ENCODE data around the gene MAZ. TPM values are rescaled to one million over a fixed set of nuclear protein-coding genes. Genes with fewer than 3 reads are reported as not detected.
A peak's percentile ranks its signal among the peaks of the same experiment; 100 is the strongest.

The MAZ gene
- total and polyA plus RNA-seq, 2 donors from 2014 or later: 85.5 to 137 TPM

DNA sequence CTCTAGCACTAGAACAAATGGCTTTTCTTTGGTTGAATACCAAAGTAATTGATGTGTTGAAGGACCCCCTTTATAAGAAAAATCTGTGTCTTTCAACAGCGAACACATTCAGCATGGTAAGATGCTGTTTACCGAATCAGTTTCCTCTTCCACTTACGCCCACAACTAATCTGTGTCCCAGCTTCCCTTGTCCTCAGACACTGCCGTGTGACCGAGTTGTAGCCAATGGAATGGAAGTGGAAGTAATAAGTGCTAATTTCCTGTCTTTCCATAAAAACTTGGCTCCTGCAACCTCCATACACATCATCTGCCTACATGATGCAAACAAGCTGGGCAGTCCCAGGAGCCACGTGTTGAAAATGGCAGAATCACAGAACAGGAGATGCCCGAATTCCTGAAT is 46.3 kb downstream of the MAZ start:
- DNase-seq (peak in 1 of 5 donors; percentile 71), FAIRE-seq (no peak)
- Histone ChIP-seq H3K4me3 (ENCODE audit: low read length in 3 of 3) (no peak overlapping the region), H3K36me3 (ENCODE audit: control insufficient read depth in 2 of 3, insufficient read depth in 3 of 3, low read length in 3 of 3) (peaks cover 0 to 2% (median 0%) of the 10 kb centered on the region in 3 donors), H3K9me3 (ENCODE audit: control insufficient read depth in 2 of 3, insufficient read depth in 1 of 3, low read length in 3 of 3) (no peaks in the 10 kb centered on the region), H3K4me1 (ENCODE audit: control insufficient read depth in 2 of 3, insufficient read depth in 2 of 3, low read depth in 1 of 3, low read length in 3 of 3) (peaks cover 0 to 3% (median 0%) of the 10 kb centered on the region in 3 donors), H3K9ac (ENCODE audit: low read length in 3 of 3) (no peak overlapping the region), H3K27me3 (ENCODE audit: control insufficient read depth, insufficient read depth, low read length) (no peaks in the 10 kb centered on the region), H3K27ac (ENCODE audit: low read depth in 2 of 2, low read length in 2 of 2) (peak overlapping the region in 1 of 2 donors; percentile 48)
- TF ChIP-seq, protein P1, sequence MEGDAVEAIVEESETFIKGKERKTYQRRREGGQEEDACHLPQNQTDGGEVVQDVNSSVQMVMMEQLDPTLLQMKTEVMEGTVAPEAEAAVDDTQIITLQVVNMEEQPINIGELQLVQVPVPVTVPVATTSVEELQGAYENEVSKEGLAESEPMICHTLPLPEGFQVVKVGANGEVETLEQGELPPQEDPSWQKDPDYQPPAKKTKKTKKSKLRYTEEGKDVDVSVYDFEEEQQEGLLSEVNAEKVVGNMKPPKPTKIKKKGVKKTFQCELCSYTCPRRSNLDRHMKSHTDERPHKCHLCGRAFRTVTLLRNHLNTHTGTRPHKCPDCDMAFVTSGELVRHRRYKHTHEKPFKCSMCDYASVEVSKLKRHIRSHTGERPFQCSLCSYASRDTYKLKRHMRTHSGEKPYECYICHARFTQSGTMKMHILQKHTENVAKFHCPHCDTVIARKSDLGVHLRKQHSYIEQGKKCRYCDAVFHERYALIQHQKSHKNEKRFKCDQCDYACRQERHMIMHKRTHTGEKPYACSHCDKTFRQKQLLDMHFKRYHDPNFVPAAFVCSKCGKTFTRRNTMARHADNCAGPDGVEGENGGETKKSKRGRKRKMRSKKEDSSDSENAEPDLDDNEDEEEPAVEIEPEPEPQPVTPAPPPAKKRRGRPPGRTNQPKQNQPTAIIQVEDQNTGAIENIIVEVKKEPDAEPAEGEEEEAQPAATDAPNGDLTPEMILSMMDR (IDR thresholded peaks at IDR 0.05; ENCODE audit: borderline replicate concordance, extremely low read depth, insufficient read depth): no peak
- intact Hi-C loops (cut with DNase I): no loop called here

DNA sequence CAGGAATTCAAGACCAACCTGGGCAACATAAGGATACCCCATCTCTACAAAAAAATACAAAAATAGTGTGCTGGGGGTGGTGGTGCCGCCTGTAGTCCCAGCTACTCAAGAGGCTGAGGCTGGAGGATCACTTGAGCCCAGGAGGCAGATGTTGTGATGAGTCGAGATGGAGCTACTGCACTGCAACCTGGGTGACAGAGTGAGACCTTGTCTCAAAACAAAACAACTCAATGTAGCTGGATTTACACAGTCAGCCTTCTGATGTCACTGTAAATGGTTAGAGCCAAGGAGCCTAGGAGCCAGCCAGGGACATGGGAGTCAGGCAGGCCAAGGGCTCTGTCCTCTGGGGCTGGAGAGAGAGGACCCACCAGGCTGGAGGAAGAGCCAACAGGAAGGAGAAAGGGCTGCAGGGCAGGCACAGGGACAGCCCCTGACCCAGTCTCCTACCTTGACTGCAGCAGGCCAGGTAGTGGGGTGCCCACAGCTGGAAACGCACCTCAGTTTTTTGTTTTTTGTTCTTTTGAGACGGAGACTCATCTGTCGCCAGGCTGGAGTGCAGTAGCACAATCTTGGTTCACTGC is 48.3 kb downstream of the MAZ start:
- no peaks in the 10 kb centered on the region for H3K9me3 ChIP-seq (ENCODE audit: control insufficient read depth in 2 of 3, insufficient read depth in 1 of 3, low read length in 3 of 3)
- no peak overlapping the region for H3K9ac ChIP-seq (ENCODE audit: low read length in 3 of 3)
- intact Hi-C loops (cut with DNase I): no loop called here
- peaks cover 0 to 5% (median 0%) of the 10 kb centered on the region in 3 donors for H3K36me3 ChIP-seq (ENCODE audit: control insufficient read depth in 2 of 3, insufficient read depth in 3 of 3, low read length in 3 of 3)
- no peak for FAIRE-seq
- no peaks in the 10 kb centered on the region for H3K4me1 ChIP-seq (ENCODE audit: control insufficient read depth in 2 of 3, insufficient read depth in 2 of 3, low read depth in 1 of 3, low read length in 3 of 3)
- no peaks in the 10 kb centered on the region for H3K27me3 ChIP-seq (ENCODE audit: control insufficient read depth, insufficient read depth, low read length)
- no peak for DNase-seq
- no peak overlapping the region for H3K4me3 ChIP-seq (ENCODE audit: low read length in 3 of 3)
- TF ChIP-seq, protein P1 (IDR thresholded peaks at IDR 0.05; ENCODE audit: borderline replicate concordance, extremely low read depth, insufficient read depth): no peak
- H3K27ac ChIP-seq (ENCODE audit: low read depth in 2 of 2, low read length in 2 of 2): no peak overlapping the region

DNA sequence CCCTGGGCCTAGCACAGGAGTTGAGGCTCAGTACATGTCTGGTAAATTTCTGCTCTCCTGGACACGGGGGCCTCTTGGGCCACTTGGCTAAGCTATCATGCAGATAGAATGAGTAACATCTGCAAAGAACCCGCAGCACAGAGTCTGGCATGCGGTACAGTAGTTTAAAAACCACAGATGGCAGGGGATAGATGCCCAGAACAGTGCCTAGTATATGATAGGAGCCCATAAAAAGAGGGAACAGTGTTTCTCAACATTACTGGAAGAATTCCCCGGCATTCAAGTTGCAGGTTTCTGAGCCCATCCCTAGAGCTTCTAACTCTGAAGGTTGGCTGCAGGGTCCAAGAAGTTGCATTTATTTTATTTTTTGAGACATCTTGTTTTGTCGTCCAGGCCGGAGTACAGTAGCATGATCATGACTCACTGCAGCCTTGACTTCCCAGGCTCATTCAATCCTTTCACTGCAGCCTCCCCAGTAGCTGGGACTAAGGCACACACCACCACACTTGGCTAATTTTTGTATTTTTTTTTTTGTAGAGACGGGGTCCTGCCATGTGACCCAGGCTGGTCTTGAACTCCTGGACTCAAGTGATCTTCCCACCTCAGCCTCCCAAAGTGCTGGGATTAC is 50.9 kb downstream of the MAZ start:
- H3K9me3 ChIP-seq (ENCODE audit: control insufficient read depth in 2 of 3, insufficient read depth in 1 of 3, low read length in 3 of 3): no peaks in the 10 kb centered on the region
- no peak overlapping the region for H3K9ac ChIP-seq (ENCODE audit: low read length in 3 of 3)
- FAIRE-seq: no peak
- H3K4me1 ChIP-seq (ENCODE audit: control insufficient read depth in 2 of 3, insufficient read depth in 2 of 3, low read depth in 1 of 3, low read length in 3 of 3): peaks cover 0 to 10% (median 5%) of the 10 kb centered on the region in 3 donors
- TF ChIP-seq, protein P1 (IDR thresholded peaks at IDR 0.05; ENCODE audit: borderline replicate concordance, extremely low read depth, insufficient read depth): no peak
- no peak overlapping the region for H3K27ac ChIP-seq (ENCODE audit: low read depth in 2 of 2, low read length in 2 of 2)
- no peak overlapping the region for H3K4me3 ChIP-seq (ENCODE audit: low read length in 3 of 3)
- DNase-seq: no peak
- H3K36me3 ChIP-seq (ENCODE audit: control insufficient read depth in 2 of 3, insufficient read depth in 3 of 3, low read length in 3 of 3): peaks cover 0 to 5% (median 0%) of the 10 kb centered on the region in 3 donors
- H3K27me3 ChIP-seq (ENCODE audit: control insufficient read depth, insufficient read depth, low read length): no peaks in the 10 kb centered on the region
- intact Hi-C loops (cut with DNase I): no loop called here

Measured in kidney (tissue), 14 donors.